Fibroblast of lung (primary cell): Measurements from ENCODE around the gene H1-8.

Experiments used
- CTCF ChIP-seq, 2 donors: IDR thresholded peaks in 1 of 2; conservative IDR thresholded peaks in 1 of 2; 1 replicate in 1 of 2; 2 replicates in 1 of 2; pipeline ENCODE4 v1.5.1; 2011 to 2012; ENCODE audit warnings: low read length in 2 of 2, control low read depth in 1 of 2, inconsistent platforms in 1 of 2, low read depth in 1 of 2, mild to moderate bottlenecking in 1 of 2
- EZH2 ChIP-seq: IDR thresholded peaks from 2 replicates; pipeline ENCODE4 v1.5.1; 2012; ENCODE audit warnings: low read length, control low read depth, mild to moderate bottlenecking; ENCODE audit errors: missing control alignments

GRCh38 chr3:129530821-129531220, 12.2 kb upstream of the H1-8 start:
- TF ChIP-seq CTCF (conservative IDR thresholded peaks at IDR 0.05 in 1 of 2, IDR thresholded peaks at IDR 0.05 in 1 of 2; ENCODE audit: low read depth in 1 of 2, low read length in 2 of 2) (no peak), EZH2 (no peak)
